HepG2 (cell line): ENCODE results near the gene TCF20. TPM values are rescaled to one million over a fixed set of nuclear protein-coding genes. Genes with fewer than 3 reads are reported as not detected.

Experiments used
- ARNT ChIP-seq: fragments of 450-650 bp; IDR thresholded peaks from 2 replicates; pipeline ENCODE4 v1.6.1; 2017
- CAMTA2 ChIP-seq: sonication (generic); formaldehyde crosslinking; IDR thresholded peaks from 2 replicates; pipeline ENCODE4 v1.4.0; 2020; ENCODE audit warnings: mild to moderate bottlenecking, missing genetic modification reagents, borderline replicate concordance
- CENPX ChIP-seq: sonication (generic); formaldehyde crosslinking; IDR thresholded peaks from 2 replicates; pipeline ENCODE4 v1.9.0; 2021; ENCODE audit warnings: mild to moderate bottlenecking, missing genetic modification reagents, moderate library complexity
- FOSL2 ChIP-seq: sonication (generic); formaldehyde crosslinking; IDR thresholded peaks from 2 replicates; pipeline ENCODE4 v1.4.0; 2020; ENCODE audit warnings: missing genetic modification reagents
- FOXK1 ChIP-seq: sonication (generic); formaldehyde crosslinking; IDR thresholded peaks from 2 replicates; pipeline ENCODE4 v1.4.0; 2020; ENCODE audit warnings: low read depth, missing genetic modification reagents, borderline replicate concordance
- FOXP1 ChIP-seq, 2 experiments: fragments of 450-650 bp in 1 of 2; IDR thresholded peaks; 2 replicates each; pipeline ENCODE4 v1.6.1; 2017 to 2018; ENCODE audit warnings: antibody characterized with exemption in 1 of 2
- HNRNPK ChIP-seq: fragments of 200-400 bp; formaldehyde crosslinking; IDR thresholded peaks from 2 replicates; pipeline ENCODE4 v1.6.1; 2018; ENCODE audit warnings: low read length, low read depth, moderate library complexity, mild to moderate bottlenecking; ENCODE audit not compliant: poor library complexity, severe bottlenecking
- MIER2 ChIP-seq: IDR thresholded peaks from 2 replicates; pipeline ENCODE4 v1.6.1; 2016; ENCODE audit warnings: missing biosample characterization, missing genetic modification reagents
- POGZ ChIP-seq: sonication (generic); formaldehyde crosslinking; IDR thresholded peaks from 2 replicates; pipeline ENCODE4 v1.4.0; 2020; ENCODE audit warnings: mild to moderate bottlenecking, missing genetic modification reagents
- RFX1 ChIP-seq: fragments of 450-650 bp; IDR thresholded peaks from 2 replicates; pipeline ENCODE4 v1.6.1; 2017
- RFXAP ChIP-seq: sonication (generic); formaldehyde crosslinking; IDR thresholded peaks from 2 replicates; pipeline ENCODE4 v1.4.0; 2020; ENCODE audit warnings: missing genetic modification reagents, borderline replicate concordance
- SIN3A ChIP-seq: IDR thresholded peaks from 2 replicates; pipeline ENCODE4 v1.6.1; 2011; ENCODE audit warnings: low read depth, mild to moderate bottlenecking, control low read depth, low read length, borderline replicate concordance
- SRF ChIP-seq: IDR thresholded peaks from 2 replicates; pipeline ENCODE4 v1.6.1; 2011; ENCODE audit warnings: mild to moderate bottlenecking, low read depth, low read length, moderate library complexity
- ZFP36 ChIP-seq: fragments of 150-350 bp; IDR thresholded peaks from 2 replicates; pipeline ENCODE4 v1.6.1; 2018; ENCODE audit warnings: borderline replicate concordance, low read length, low read depth; ENCODE audit not compliant: partially characterized antibody
- ZNF225 ChIP-seq: sonication (generic); formaldehyde crosslinking; IDR thresholded peaks from 2 replicates; pipeline ENCODE4 v1.4.0; 2020; ENCODE audit warnings: mild to moderate bottlenecking, missing genetic modification reagents
- ZNF263 ChIP-seq: sonication (generic); formaldehyde crosslinking; IDR thresholded peaks from 2 replicates; pipeline ENCODE4 v1.4.0; 2020; ENCODE audit warnings: missing genetic modification reagents
- ZNF33A ChIP-seq: sonication (generic); formaldehyde crosslinking; IDR thresholded peaks from 2 replicates; pipeline ENCODE4 v1.5.1; 2020; ENCODE audit warnings: missing genetic modification reagents, mild to moderate bottlenecking, moderate library complexity, borderline replicate concordance
- ZNF644 ChIP-seq: IDR thresholded peaks from 2 replicates; pipeline ENCODE4 v1.6.1; 2016; ENCODE audit warnings: low read depth
- ZNF709 ChIP-seq: sonication (generic); formaldehyde crosslinking; IDR thresholded peaks from 2 replicates; pipeline ENCODE4 v1.5.0; 2020; ENCODE audit warnings: mild to moderate bottlenecking, missing genetic modification reagents
- ZNF781 ChIP-seq: sonication (generic); formaldehyde crosslinking; IDR thresholded peaks from 2 replicates; pipeline ENCODE4 v1.5.1; 2020; ENCODE audit warnings: borderline replicate concordance, mild to moderate bottlenecking, missing genetic modification reagents; ENCODE audit errors: not compliant biosample characterization
- polyA plus RNA-seq, 8 experiments: library from polyadenylated mRNA; depleted of rRNA in 3 of 8; stranded (reverse) in 7 of 8; unstranded in 1 of 8; fragments of >200 nt; fragmentation: Illumina TruSeq in 4 of 8; extraction: Trizol in 4 of 8; gene quantifications; 2 replicates each; pipeline versions ENCODE4 v1.2.1 to v1.2.3, GENCODE V29; 2011 to 2016; ENCODE audit warnings: low read depth in 4 of 8, missing spikeins in 1 of 8, mixed read lengths in 1 of 8; ENCODE audit not compliant: insufficient read depth in 1 of 8
- total RNA-seq, 5 experiments: library from RNA; depleted of rRNA; stranded (reverse); fragments of >200 nt; fragmentation: Illumina TruSeq; extraction: Trizol; gene quantifications; 2 replicates each; pipeline ENCODE4 v1.2.3, GENCODE V29; 2016; ENCODE audit warnings: low read depth in 1 of 5
- TF ChIP-seq, protein P1 (sequence below): sonication (generic); formaldehyde crosslinking; IDR thresholded peaks from 2 replicates; pipeline ENCODE4 v1.5.1; 2020; ENCODE audit warnings: mild to moderate bottlenecking, missing genetic modification reagents
- TF ChIP-seq, protein P2 (sequence below): sonication (generic); formaldehyde crosslinking; IDR thresholded peaks from 2 replicates; pipeline ENCODE4 v1.9.0; 2021; ENCODE audit warnings: mild to moderate bottlenecking, missing genetic modification reagents

Gene TCF20
- total and polyA plus RNA-seq, 2 of the 13 experiments (the other 11 are each of a cell fraction or from before 2014, with no cell fraction given): 12.8 to 23.7 TPM

DNA sequence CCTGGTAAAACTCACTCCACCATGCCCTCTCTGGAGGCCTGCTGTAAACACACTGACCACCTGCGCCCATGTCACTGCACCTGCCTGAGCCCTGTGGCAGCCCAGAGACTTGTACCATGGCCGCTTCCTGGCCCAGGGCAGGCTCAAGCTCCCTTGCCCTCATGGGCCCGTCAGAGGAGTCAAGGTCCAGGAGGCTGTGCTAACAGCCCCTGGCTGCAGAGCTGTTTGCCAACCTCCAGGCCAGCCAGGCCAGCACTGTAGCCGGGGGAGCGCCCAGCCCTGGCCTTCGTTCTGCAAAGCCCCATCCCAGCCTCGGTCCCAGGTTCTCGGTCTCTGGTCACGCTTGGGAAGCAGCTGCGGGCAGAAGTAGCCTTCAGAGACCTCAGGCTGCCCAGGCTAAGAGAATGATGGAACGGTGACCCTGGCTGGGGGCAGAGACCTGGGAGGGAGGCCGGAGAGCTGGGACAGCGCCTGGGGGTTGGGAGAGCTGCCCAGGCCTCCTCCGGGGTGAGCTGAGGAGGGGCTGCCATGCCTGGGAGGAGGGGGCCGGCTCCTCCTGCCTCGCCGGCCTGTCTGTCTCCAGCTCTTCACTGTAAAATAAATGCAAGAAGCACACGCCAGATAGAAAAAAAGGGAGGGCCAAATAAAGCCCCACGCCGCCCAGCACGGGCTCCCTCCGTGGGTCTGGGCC lies 11.9 kb upstream of the TCF20 start (continued):
- TF ChIP-seq ZFP36 (no peak), HNRNPK (no peak), ARNT (no peak), ZNF781 (CRISPR knock-in tag) (no peak), RFX1 (no peak), FOSL2 (CRISPR knock-in tag) (no peak), FOXK1 (no peak), ZNF33A (CRISPR knock-in tag) (no peak), FOXP1 (IDR thresholded peaks at IDR 0.05) (no peak), FOXP1 (CRISPR knock-in tag; IDR thresholded peaks at IDR 0.05) (no peak), SRF (no peak), ZNF263 (CRISPR knock-in tag) (peak; percentile 58), CENPX (CRISPR knock-in tag) (no peak), SIN3A (no peak), ZNF709 (CRISPR knock-in tag) (no peak), RFXAP (CRISPR knock-in tag) (no peak), ZNF644 (CRISPR knock-in tag) (no peak), ZNF225 (CRISPR knock-in tag) (peak; percentile 71; the same call in 1 of the 2 replicates), MIER2 (peak; percentile 38; the same call in 1 of the 2 replicates), POGZ (CRISPR knock-in tag) (no peak), CAMTA2 (CRISPR knock-in tag) (no peak)
- TF ChIP-seq, protein P1, sequence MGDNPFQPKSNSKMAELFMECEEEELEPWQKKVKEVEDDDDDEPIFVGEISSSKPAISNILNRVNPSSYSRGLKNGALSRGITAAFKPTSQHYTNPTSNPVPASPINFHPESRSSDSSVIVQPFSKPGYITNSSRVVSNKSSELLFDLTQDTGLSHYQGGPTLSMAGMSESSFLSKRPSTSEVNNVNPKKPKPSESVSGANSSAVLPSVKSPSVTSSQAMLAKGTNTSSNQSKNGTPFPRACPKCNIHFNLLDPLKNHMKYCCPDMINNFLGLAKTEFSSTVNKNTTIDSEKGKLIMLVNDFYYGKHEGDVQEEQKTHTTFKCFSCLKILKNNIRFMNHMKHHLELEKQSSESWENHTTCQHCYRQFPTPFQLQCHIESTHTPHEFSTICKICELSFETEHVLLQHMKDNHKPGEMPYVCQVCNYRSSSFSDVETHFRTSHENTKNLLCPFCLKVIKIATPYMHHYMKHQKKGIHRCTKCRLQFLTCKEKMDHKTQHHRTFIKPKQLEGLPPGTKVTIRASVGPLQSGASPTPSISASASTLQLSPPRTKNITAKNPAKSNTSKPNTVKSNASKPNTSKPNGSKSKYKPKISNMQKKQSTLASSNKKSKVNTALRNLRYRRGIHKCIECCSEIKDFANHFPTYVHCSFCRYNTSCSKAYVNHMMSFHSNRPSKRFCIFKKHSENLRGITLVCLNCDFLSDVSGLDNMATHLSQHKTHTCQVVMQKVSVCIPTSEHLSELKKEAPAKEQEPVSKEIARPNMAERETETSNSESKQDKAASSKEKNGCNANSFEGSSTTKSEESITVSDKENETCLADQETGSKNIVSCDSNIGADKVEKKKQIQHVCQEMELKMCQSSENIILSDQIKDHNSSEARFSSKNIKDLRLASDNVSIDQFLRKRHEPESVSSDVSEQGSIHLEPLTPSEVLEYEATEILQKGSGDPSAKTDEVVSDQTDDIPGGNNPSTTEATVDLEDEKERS (CRISPR knock-in tag): no peak
- TF ChIP-seq, protein P2, sequence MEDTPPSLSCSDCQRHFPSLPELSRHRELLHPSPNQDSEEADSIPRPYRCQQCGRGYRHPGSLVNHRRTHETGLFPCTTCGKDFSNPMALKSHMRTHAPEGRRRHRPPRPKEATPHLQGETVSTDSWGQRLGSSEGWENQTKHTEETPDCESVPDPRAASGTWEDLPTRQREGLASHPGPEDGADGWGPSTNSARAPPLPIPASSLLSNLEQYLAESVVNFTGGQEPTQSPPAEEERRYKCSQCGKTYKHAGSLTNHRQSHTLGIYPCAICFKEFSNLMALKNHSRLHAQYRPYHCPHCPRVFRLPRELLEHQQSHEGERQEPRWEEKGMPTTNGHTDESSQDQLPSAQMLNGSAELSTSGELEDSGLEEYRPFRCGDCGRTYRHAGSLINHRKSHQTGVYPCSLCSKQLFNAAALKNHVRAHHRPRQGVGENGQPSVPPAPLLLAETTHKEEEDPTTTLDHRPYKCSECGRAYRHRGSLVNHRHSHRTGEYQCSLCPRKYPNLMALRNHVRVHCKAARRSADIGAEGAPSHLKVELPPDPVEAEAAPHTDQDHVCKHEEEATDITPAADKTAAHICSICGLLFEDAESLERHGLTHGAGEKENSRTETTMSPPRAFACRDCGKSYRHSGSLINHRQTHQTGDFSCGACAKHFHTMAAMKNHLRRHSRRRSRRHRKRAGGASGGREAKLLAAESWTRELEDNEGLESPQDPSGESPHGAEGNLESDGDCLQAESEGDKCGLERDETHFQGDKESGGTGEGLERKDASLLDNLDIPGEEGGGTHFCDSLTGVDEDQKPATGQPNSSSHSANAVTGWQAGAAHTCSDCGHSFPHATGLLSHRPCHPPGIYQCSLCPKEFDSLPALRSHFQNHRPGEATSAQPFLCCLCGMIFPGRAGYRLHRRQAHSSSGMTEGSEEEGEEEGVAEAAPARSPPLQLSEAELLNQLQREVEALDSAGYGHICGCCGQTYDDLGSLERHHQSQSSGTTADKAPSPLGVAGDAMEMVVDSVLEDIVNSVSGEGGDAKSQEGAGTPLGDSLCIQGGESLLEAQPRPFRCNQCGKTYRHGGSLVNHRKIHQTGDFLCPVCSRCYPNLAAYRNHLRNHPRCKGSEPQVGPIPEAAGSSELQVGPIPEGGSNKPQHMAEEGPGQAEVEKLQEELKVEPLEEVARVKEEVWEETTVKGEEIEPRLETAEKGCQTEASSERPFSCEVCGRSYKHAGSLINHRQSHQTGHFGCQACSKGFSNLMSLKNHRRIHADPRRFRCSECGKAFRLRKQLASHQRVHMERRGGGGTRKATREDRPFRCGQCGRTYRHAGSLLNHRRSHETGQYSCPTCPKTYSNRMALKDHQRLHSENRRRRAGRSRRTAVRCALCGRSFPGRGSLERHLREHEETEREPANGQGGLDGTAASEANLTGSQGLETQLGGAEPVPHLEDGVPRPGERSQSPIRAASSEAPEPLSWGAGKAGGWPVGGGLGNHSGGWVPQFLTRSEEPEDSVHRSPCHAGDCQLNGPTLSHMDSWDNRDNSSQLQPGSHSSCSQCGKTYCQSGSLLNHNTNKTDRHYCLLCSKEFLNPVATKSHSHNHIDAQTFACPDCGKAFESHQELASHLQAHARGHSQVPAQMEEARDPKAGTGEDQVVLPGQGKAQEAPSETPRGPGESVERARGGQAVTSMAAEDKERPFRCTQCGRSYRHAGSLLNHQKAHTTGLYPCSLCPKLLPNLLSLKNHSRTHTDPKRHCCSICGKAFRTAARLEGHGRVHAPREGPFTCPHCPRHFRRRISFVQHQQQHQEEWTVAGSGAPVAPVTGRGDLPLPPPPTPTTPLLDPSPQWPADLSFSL (CRISPR knock-in tag): no peak
